HG02973 (cell line): ENCODE measurements around the gene TMEM182.

ENCODE experiments used
- ATAC-seq: cut with Tn5 transposase; IDR thresholded peaks from one replicate; pipeline ENCODE4 v1.9.1; 2021; ENCODE audit warnings: moderate library complexity; ENCODE audit not compliant: unreplicated experiment

Gene TMEM182

GRCh38 chr2:102798181-102798580 is 36.4 kb downstream of the TMEM182 start:
- ATAC-seq: no peak

GRCh38 chr2:102801098-102801718 is 39.4 kb downstream of the TMEM182 start:
- ATAC-seq: no peak

- ATAC-seq: no peak
These were observed 40.2 kb downstream of the TMEM182 start for GRCh38 chr2:102801858-102802699.

- no peak for ATAC-seq
These were observed 41.4 kb downstream of the TMEM182 start for GRCh38 chr2:102803041-102803896.

- no peak for ATAC-seq
These were observed 42.0 kb downstream of the TMEM182 start for GRCh38 chr2:102803897-102804217.

GRCh38 chr2:102806250-102806837 is 44.5 kb downstream of the TMEM182 start:
- ATAC-seq: peak; percentile 59

GRCh38 chr2:102809291-102810189 is 47.7 kb downstream of the TMEM182 start:
- no peak for ATAC-seq

- ATAC-seq: no peak
These were observed 53.5 kb downstream of the TMEM182 start for GRCh38 chr2:102815285-102815684.

GRCh38 chr2:102826904-102827303 is 65.1 kb downstream of the TMEM182 start:
- ATAC-seq: no peak

GRCh38 chr2:102832789-102833188 is 71.0 kb downstream of the TMEM182 start:
- ATAC-seq: no peak

GRCh38 chr2:102834523-102835273 is 72.9 kb downstream of the TMEM182 start:
- no peak for ATAC-seq

GRCh38 chr2:102837626-102838198 is 75.9 kb downstream of the TMEM182 start:
- ATAC-seq: no peak

- no peak for ATAC-seq
These were observed 78.0 kb downstream of the TMEM182 start for GRCh38 chr2:102839668-102840388.

- ATAC-seq: peak; percentile 70
These were observed 79.4 kb downstream of the TMEM182 start for GRCh38 chr2:102841107-102841840.

- no peak for ATAC-seq
These were observed 82.1 kb downstream of the TMEM182 start for GRCh38 chr2:102843764-102844443.

GRCh38 chr2:102844911-102845310 is 83.1 kb downstream of the TMEM182 start:
- no peak for ATAC-seq

- no peak for ATAC-seq
These were observed 86.6 kb downstream of the TMEM182 start for GRCh38 chr2:102848366-102848839.
